Neutrophil (primary cell): ENCODE data around the gene FLRT2.

ENCODE experiments used
- H3K27ac ChIP-seq: fragments of 200-600 bp; sonication (generic); 2 replicates; pipeline ENCODE4 v1.5.1; 2016; ENCODE audit warnings: mild to moderate bottlenecking, moderate library complexity
- H3K27me3 ChIP-seq: fragments of 200-600 bp; sonication (generic); 2 replicates; pipeline ENCODE4 v1.6.0; 2016; ENCODE audit warnings: mild to moderate bottlenecking
- H3K36me3 ChIP-seq: fragments of 200-600 bp; sonication (generic); 2 replicates; pipeline ENCODE4 v1.5.1; 2017
- H3K4me1 ChIP-seq, 2 experiments: fragments of 200-600 bp in 1 of 2; sonication (generic) in 1 of 2; 1 replicate in 1 of 2; 2 replicates in 1 of 2; pipeline versions ENCODE4 v1.5.1 to v1.6.1; 2013 to 2016; ENCODE audit warnings: low read depth in 1 of 2, low read length in 1 of 2, mild to moderate bottlenecking in 1 of 2, moderate library complexity in 1 of 2; ENCODE audit not compliant: control insufficient read depth in 1 of 2, insufficient read depth in 1 of 2
- H3K4me3 ChIP-seq, 2 experiments: fragments of 200-600 bp in 1 of 2; sonication (generic) in 1 of 2; 1 replicate in 1 of 2; 2 replicates in 1 of 2; pipeline ENCODE4 v1.5.1; 2013 to 2016; ENCODE audit warnings: low read depth in 1 of 2, low read length in 1 of 2, mild to moderate bottlenecking in 1 of 2, moderate library complexity in 1 of 2
- H3K9me3 ChIP-seq: fragments of 200-600 bp; sonication (generic); 2 replicates; pipeline ENCODE4 v1.5.1; 2016
- CTCF ChIP-seq: fragments of 200-600 bp; sonication (generic); IDR thresholded peaks from 2 replicates; pipeline ENCODE4 v1.5.1; 2016; ENCODE audit warnings: antibody characterized with exemption

FLRT2 gene

DNA sequence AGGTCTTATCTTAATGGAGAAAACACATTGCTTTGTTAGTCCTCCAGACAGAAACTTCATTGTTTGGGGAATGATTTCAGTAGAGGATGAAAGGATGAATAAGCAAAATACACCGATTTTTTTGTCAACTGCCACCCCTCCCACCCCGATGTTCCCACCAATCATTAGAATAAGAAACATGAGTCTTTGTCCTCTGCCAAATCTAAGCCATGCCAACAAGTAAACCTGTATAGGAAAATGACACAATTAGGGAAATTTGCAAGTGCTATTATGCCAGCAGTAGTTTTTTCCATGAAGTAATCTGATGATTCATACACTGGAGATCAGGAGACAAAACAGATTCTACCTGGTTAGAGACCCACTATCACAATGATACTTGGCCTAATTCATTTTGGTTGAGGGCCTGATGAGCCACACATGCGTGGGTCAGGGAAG is 35.9 kb downstream of the FLRT2 start:
- TF ChIP-seq CTCF, result no peak
- no peak overlapping the region for H3K27ac ChIP-seq

GRCh38 chr14:85566603-85567002 is 36.7 kb downstream of the FLRT2 start:
- H3K4me3 ChIP-seq, result no peak overlapping the region
- H3K9me3 ChIP-seq, result no peaks in the 10 kb centered on the region
- no peak for TF ChIP-seq CTCF
- no peak overlapping the region for H3K27ac ChIP-seq
- H3K4me1 ChIP-seq, result no peaks in the 10 kb centered on the region
- no peaks in the 10 kb centered on the region for H3K27me3 ChIP-seq
- H3K36me3 ChIP-seq, result no peaks in the 10 kb centered on the region

More for the DNA sequence above, 35.9 kb downstream of the FLRT2 start:
- no peak overlapping the region for H3K4me3 ChIP-seq
- no peaks in the 10 kb centered on the region for H3K36me3 ChIP-seq
- H3K27me3 ChIP-seq, result no peaks in the 10 kb centered on the region
- H3K4me1 ChIP-seq, result no peaks in the 10 kb centered on the region
- H3K9me3 ChIP-seq, result no peaks in the 10 kb centered on the region

- no peak for TF ChIP-seq CTCF
- Histone ChIP-seq H3K27ac (no peak overlapping the region), H3K36me3 (no peaks in the 10 kb centered on the region), H3K4me3 (no peak overlapping the region), H3K9me3 (no peaks in the 10 kb centered on the region), H3K4me1 (no peaks in the 10 kb centered on the region), H3K27me3 (no peaks in the 10 kb centered on the region)
Observed at GRCh38 chr14:85572011-85572410, 42.1 kb downstream of the FLRT2 start.

GRCh38 chr14:85572845-85573244 is 42.9 kb downstream of the FLRT2 start:
- no peak for TF ChIP-seq CTCF
- no peaks in the 10 kb centered on the region for H3K27me3 ChIP-seq
- H3K4me3 ChIP-seq, result no peak overlapping the region
- no peaks in the 10 kb centered on the region for H3K4me1 ChIP-seq
- H3K9me3 ChIP-seq, result no peaks in the 10 kb centered on the region
- H3K27ac ChIP-seq, result no peak overlapping the region
- no peaks in the 10 kb centered on the region for H3K36me3 ChIP-seq

DNA sequence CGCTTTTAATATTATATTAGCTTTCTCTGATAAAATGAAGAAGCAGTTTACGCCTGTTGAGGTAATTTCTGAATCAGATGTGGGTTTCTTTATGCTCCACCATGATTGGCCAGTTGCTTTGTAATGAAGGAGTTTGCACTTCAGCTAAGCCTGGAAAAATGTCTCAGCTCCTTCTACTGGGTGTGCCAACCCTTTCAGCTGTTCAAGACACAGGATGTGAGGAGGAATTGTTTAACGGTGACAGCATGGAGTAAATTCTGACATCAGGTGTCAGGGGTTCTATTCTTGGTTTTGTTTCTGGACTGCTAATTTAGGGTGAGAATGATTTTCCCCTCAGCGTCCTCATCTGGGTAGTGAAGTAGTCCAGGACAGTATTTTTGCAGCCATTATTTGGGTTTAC is 43.5 kb downstream of the FLRT2 start:
- H3K27ac ChIP-seq, result no peak overlapping the region

More for the DNA sequence above, 43.5 kb downstream of the FLRT2 start:
- Histone ChIP-seq H3K27me3 (no peaks in the 10 kb centered on the region), H3K36me3 (no peaks in the 10 kb centered on the region), H3K9me3 (no peaks in the 10 kb centered on the region), H3K4me1 (no peaks in the 10 kb centered on the region), H3K4me3 (no peak overlapping the region)
- TF ChIP-seq CTCF, result no peak
